OCI-LY3 (cell line): Measurements from ENCODE around the gene WNT3.

ENCODE experiments used
- EZH2phosphoT487 ChIP-seq: fragments of 200-600 bp; shearing (Covaris generic); IDR thresholded peaks from 2 replicates; pipeline ENCODE4 v1.6.1; 2018; ENCODE audit warnings: antibody characterized with exemption, mixed run types, low read depth
- TF ChIP-seq, protein P1 (sequence below): fragments of 200-600, 300-600 bp; sonication (generic); IDR thresholded peaks from 2 replicates; pipeline ENCODE4 v1.5.1; 2014; ENCODE audit warnings: antibody characterized with exemption, low read length, low read depth

DNA sequence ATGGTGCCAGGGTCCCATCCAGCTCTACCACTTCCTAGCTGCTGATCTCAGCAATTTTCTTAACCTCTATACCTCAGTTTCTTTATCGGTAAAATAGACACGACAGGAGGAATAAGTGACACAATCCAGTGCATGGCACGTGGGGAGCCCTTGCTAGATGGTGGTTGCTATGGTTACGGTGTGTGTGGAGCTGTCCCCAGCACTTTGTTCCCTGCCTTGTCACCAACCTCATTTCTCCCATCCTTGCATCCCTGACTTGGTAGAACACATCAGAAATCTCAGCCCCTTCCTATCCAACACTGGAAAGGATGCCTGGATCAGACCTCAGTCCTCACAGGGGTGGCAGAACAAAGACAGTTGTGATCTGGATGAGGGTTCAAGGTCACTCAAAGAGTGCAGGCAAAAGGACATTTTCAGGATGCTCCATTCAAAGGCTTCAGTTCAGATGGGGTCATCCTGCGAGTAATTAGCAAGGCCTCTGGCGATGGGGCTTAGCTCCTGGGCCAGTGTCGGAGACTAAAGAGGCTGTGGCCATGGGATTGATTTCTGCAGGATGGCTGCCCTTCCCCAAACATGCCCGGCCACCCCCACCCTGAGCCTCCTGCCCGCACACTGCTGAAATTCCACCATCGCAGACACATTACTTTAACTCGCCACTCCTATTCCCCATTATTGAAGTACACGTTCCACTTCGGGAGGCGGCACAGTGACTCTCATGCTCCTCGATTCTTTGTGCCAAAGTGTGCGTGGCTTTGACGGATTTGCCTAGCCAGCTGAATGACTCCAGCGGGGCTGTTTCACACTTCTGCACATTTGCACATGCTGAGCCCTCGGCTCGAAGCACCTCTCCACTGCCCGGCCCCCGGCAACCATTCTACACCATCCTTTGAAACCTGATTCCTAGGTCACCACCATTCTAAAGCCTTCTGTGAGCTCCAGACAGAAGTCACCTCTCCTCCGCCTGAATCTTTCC is 40.3 kb downstream of the WNT3 start:
- no peak for TF ChIP-seq EZH2phosphoT487
- TF ChIP-seq, protein P1, sequence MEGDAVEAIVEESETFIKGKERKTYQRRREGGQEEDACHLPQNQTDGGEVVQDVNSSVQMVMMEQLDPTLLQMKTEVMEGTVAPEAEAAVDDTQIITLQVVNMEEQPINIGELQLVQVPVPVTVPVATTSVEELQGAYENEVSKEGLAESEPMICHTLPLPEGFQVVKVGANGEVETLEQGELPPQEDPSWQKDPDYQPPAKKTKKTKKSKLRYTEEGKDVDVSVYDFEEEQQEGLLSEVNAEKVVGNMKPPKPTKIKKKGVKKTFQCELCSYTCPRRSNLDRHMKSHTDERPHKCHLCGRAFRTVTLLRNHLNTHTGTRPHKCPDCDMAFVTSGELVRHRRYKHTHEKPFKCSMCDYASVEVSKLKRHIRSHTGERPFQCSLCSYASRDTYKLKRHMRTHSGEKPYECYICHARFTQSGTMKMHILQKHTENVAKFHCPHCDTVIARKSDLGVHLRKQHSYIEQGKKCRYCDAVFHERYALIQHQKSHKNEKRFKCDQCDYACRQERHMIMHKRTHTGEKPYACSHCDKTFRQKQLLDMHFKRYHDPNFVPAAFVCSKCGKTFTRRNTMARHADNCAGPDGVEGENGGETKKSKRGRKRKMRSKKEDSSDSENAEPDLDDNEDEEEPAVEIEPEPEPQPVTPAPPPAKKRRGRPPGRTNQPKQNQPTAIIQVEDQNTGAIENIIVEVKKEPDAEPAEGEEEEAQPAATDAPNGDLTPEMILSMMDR: no peak
